C4-2B (cell line): ENCODE results near the gene CCNJL.

Experiments used
- CTCF ChIP-seq: fragments of 450-650 bp; conservative IDR thresholded peaks from 2 replicates; pipeline ENCODE4 v1.5.1; 2017; ENCODE audit warnings: mild to moderate bottlenecking
- ZFX ChIP-seq: fragments of 450-650 bp; IDR thresholded peaks from 2 replicates; pipeline ENCODE4 v1.6.1; 2017

DNA sequence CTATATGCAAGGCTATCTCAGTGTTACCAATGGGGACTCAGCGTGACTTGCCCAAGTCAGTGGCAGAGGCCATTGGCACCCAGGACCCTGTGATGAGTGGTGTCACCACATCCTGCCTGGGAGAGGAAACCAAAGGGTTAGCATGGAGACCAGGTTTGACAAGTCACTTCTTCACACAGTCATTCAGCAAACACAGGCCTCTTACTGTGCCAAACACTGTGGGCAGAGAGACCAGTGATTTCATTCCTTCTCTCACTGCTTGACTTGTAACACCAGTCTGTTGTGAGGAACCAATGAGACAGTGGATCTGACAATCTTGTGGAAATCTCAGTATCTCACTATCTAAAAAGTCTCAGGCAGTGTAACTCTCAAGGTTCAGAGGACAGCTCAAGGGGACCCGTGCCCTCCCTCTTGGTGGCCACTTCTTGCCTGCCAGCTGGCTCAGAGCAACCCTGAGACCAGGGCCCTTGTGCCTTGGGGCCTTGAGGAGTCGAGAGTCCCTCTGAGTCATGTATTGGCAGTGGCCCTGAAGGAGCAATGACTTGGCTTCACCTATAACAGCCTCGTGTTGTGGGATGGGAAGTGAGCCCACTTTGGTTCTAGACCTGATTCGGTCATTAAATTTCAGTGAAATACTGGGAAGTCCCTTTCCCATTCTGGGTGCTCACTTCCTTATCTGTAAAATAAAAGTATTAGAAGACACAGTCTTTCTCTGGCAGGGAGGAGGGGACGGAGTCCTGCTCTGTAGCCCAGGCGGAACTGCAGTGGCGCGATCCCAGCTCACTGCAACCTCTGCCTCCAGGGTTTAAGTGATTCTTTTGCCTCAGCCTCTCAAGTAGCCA lies 81.5 kb downstream of the CCNJL start:
- no peak for TF ChIP-seq CTCF
- TF ChIP-seq ZFX, result no peak
